ENCODE results near the gene SNAPC2. TPM values are rescaled to one million over a fixed set of nuclear protein-coding genes. Genes with fewer than 3 reads are reported as not detected.

SNAPC2 gene
- total RNA-seq (2021; ENCODE audit: unreplicated experiment) (63.0 TPM), Bru-seq, nascent RNA (percentile 56 among the genes with signal in this experiment), BruChase-seq, experiment 1, labeled RNA remaining after a 2-hour chase (percentile 74 among the genes with signal in this experiment), BruChase-seq, experiment 2, labeled RNA remaining after a 6-hour chase (percentile 78 among the genes with signal in this experiment)
- polyA plus RNA-seq (2012; ENCODE audit: insufficient read length) = 64.0 TPM
- long read RNA-seq, transcript SNAPC2-201 (5 exons, 1,542 nt) = minor isoform, 24 of 101 reads
- long read RNA-seq, transcript SNAPC2-206 (5 exons, 1,413 nt) = major isoform, 43 of 101 reads
- long read RNA-seq, partial matches to known transcripts = 21 of 101 reads
- long read RNA-seq, other reads (novel, unspliced or antisense) = 13 of 101 reads

GRCh38 chr19:7919610-7920518, at the start of gene SNAPC2:
Gene SNAPC2 (plus strand): TSS chr19:7920338. CDS start chr19:7920367, 29 bp downstream.
- POLR2A ChIA-PET = interaction anchor here (0.5 to 1.1 kb wide), 4 partner anchors 18 to 731 kb away, joined by 4 to 19 read pairs (median 8); no protein-coding TSS in a partner anchor
- in situ Hi-C loops (cut with HindIII; ENCODE audit: low pct_unique_long_range_greater_than_20kb, low sequenced_read_pairs) = no loop called here
- TSS peak; percentile 65 for BruUV-seq (replicated peaks)

GRCh38 chr19:7870571-7871436, 49.3 kb upstream of the SNAPC2 start:
- no TSS peak for BruUV-seq (replicated peaks)
- peak; percentile 5 for ATAC-seq
- ChIA-PET CTCF (no interaction called here), POLR2A (no interaction called here)
- H3K4me1 ChIP-seq (ENCODE audit: control insufficient read depth, insufficient read depth, low read length) = no peaks in the 10 kb centered on the region
- intact Hi-C loops (cut with micrococcal nuclease; ENCODE audit: unreplicated experiment) = no loop called here
- H3K36me3 ChIP-seq (ENCODE audit: control insufficient read depth, insufficient read depth, low read length) = no peaks in the 10 kb centered on the region
- TF ChIP-seq CTCF (IDR thresholded peaks at IDR 0.05) (no peak), REST (IDR thresholded peaks at IDR 0.05; ENCODE audit: insufficient read depth in 1 of 2, low read depth in 2 of 2, low read length in 1 of 2) (no peak), SIN3A (IDR thresholded peaks at IDR 0.05; ENCODE audit: borderline replicate concordance, insufficient read depth, low read depth, low read length) (no peak), POLR2AphosphoS5 (IDR thresholded peaks at IDR 0.05; ENCODE audit: low read depth, low read length) (no peak), TCF7L2 (IDR thresholded peaks at IDR 0.05; ENCODE audit: low read depth, low read length) (no peak)
- in situ Hi-C loops (cut with HindIII; ENCODE audit: low pct_unique_long_range_greater_than_20kb, low sequenced_read_pairs) = no loop called here
- no peak overlapping the region for H3K27ac ChIP-seq (ENCODE audit: low read length)
- peak overlapping the region in 1 of 2 experiments; percentile 63; a peak in 1 of 4 replicates for H3K4me3 ChIP-seq (ENCODE audit: low read depth in 2 of 2, low read length in 2 of 2)
- DNase-seq (ENCODE audit: low read depth, low spot score) = peak; percentile 71
- no peaks in the 10 kb centered on the region for H3K27me3 ChIP-seq (ENCODE audit: control insufficient read depth, insufficient read depth, low read length)
- no peaks in the 10 kb centered on the region for H3K9me3 ChIP-seq (ENCODE audit: control insufficient read depth, insufficient read depth, low read depth, low read length)

More at GRCh38 chr19:7919610-7920518, at the start of gene SNAPC2:
- H3K4me3 ChIP-seq (ENCODE audit: low read depth in 2 of 2, low read length in 2 of 2) = peak within 1 kb of the TSS; percentile 61 to 65
- DNase-seq (ENCODE audit: low read depth, low spot score) (no peak), ATAC-seq (peak; percentile 62)
- peaks cover 20% of the 10 kb centered on the region for H3K4me1 ChIP-seq (ENCODE audit: control insufficient read depth, insufficient read depth, low read length)
- TF ChIP-seq TCF7L2 (IDR thresholded peaks at IDR 0.05; ENCODE audit: low read depth, low read length) = no peak
- TF ChIP-seq POLR2AphosphoS5 (IDR thresholded peaks at IDR 0.05; ENCODE audit: low read depth, low read length) = peak; percentile 69
- intact Hi-C loops (cut with micrococcal nuclease; ENCODE audit: unreplicated experiment) = no loop called here
- no peaks in the 10 kb centered on the region; the same call in 1 of the 2 replicates for H3K36me3 ChIP-seq (ENCODE audit: control insufficient read depth, insufficient read depth, low read length)
- CTCF ChIA-PET = interaction anchor here (0.6 to 2.0 kb wide), 5 partner anchors 10 to 203 kb away, joined by 3 to 7 read pairs (median 6); no protein-coding TSS in a partner anchor
- no peaks in the 10 kb centered on the region for H3K27me3 ChIP-seq (ENCODE audit: control insufficient read depth, insufficient read depth, low read length)
- H3K27ac ChIP-seq (ENCODE audit: low read length) = peak within 1 kb of the TSS; percentile 94
- H3K9me3 ChIP-seq (ENCODE audit: control insufficient read depth, insufficient read depth, low read depth, low read length) = no peaks in the 10 kb centered on the region

Measured in Panc1 (cell line).